Activated naive CD8-positive, alpha-beta T cell treated with anti-CD3 and anti-CD28 coated beads, Interleukin-2, amount 50 U/mL, for 24 hours (primary cell): Measurements from ENCODE around the gene NUPR1.
"Not testable (repeated sequence)": the region's sequence is repeated elsewhere in the genome, so short reads cannot be mapped to it uniquely, and the experiment has no call there.

Source experiments
- ATAC-seq: fragments of 150-1000 bp; cut with Tn5 transposase; one replicate; pipeline ENCODE4 v1.10.0; 2021
- DNase-seq: peaks from one replicate; pipeline ENCODE4 v3.0.0; 2021
- H3K27ac Mint-ChIP-seq: one replicate; pipeline ENCODE4 v1.8.0; 2021; ENCODE audit warnings: mild to moderate bottlenecking, mixed read lengths
- H3K27me3 Mint-ChIP-seq: one replicate; pipeline ENCODE4 v1.8.0; 2021; ENCODE audit warnings: mixed read lengths
- H3K36me3 Mint-ChIP-seq: one replicate; pipeline ENCODE4 v1.8.0; 2021; ENCODE audit warnings: low read depth, mixed read lengths
- H3K4me1 Mint-ChIP-seq: one replicate; pipeline ENCODE4 v1.8.0; 2021; ENCODE audit warnings: mixed read lengths
- H3K4me3 Mint-ChIP-seq: one replicate; pipeline ENCODE4 v1.8.0; 2021; ENCODE audit warnings: mild to moderate bottlenecking, moderate library complexity, mixed read lengths
- H3K9me3 Mint-ChIP-seq: one replicate; pipeline ENCODE4 v1.8.0; 2021; ENCODE audit warnings: mixed read lengths

NUPR1 gene

GRCh38 chr16:28501258-28502232, 37.2 kb downstream of the NUPR1 start:
- H3K4me1 Mint-ChIP-seq = peaks cover 16% of the 10 kb centered on the region
- no peaks in the 10 kb centered on the region for H3K27me3 Mint-ChIP-seq
- H3K9me3 Mint-ChIP-seq = no peaks in the 10 kb centered on the region
- H3K36me3 Mint-ChIP-seq = no peaks in the 10 kb centered on the region
- H3K4me3 Mint-ChIP-seq = no peak overlapping the region
- DNase-seq (no peak), ATAC-seq (no peak)
- no peak overlapping the region for H3K27ac Mint-ChIP-seq

DNA sequence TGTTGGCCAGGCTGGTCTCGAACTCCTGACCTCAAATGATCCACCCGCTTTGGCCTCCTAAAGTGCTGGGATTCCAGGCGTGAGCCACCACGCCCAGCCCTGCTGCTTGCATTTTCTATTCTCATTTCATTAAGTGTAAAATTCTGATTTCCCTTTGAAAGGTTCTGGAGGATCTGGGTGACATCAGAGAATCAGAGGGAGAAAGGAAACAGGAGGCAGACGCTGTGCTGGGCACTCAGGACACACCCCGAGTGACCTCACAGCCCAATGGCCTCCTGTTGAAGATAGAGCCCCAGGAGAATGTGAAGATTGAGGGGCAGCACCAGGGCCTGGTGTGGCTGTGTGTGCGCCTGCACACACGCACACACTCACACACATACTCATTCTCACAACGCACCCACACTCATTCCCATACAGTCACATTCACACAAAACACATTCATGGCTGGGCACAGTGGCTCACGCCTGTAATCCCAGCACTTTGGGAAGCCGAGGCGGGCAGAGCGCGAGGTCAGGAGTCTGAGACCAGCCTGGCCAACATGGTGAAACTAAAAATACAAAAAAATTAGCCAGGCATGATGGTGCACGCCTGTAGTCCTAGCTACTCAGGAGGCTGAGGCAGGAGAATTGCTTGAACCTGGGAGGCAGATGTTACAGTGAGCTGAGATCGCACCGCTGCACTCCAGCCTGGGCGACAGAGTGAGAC, 38.1 kb downstream of the NUPR1 start:
- not testable (repeated sequence) for H3K27ac Mint-ChIP-seq, DNase-seq, ATAC-seq, H3K4me3 Mint-ChIP-seq, H3K36me3 Mint-ChIP-seq, H3K27me3 Mint-ChIP-seq, H3K9me3 Mint-ChIP-seq
- H3K4me1 Mint-ChIP-seq = peaks cover 21% of the 10 kb centered on the region

DNA sequence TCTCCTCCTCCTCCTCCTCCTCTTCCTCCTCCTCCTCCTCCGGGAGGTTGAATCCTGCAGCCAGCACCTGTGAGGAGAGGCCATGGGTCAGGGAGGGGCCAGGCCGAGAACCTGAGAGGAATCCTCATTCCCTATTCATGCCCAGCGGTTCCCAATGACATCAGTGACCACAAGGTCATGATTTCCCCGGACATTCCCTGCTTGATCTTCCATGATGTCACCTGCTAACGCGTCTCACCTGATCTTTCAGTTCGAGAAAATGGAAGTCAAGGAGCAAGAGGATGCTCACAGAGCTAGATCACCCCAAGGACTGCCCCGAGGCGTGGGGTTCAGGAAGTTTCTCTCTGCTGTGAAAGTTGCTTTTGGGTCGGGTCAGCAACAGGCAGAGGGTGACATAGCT, 38.9 kb downstream of the NUPR1 start:
- no peak overlapping the region for H3K4me3 Mint-ChIP-seq
- H3K9me3 Mint-ChIP-seq = no peaks in the 10 kb centered on the region
- DNase-seq = no peak
- no peaks in the 10 kb centered on the region for H3K27me3 Mint-ChIP-seq
- no peak for ATAC-seq
- no peaks in the 10 kb centered on the region for H3K36me3 Mint-ChIP-seq
- peaks cover 29% of the 10 kb centered on the region for H3K4me1 Mint-ChIP-seq
- no peak overlapping the region for H3K27ac Mint-ChIP-seq

DNA sequence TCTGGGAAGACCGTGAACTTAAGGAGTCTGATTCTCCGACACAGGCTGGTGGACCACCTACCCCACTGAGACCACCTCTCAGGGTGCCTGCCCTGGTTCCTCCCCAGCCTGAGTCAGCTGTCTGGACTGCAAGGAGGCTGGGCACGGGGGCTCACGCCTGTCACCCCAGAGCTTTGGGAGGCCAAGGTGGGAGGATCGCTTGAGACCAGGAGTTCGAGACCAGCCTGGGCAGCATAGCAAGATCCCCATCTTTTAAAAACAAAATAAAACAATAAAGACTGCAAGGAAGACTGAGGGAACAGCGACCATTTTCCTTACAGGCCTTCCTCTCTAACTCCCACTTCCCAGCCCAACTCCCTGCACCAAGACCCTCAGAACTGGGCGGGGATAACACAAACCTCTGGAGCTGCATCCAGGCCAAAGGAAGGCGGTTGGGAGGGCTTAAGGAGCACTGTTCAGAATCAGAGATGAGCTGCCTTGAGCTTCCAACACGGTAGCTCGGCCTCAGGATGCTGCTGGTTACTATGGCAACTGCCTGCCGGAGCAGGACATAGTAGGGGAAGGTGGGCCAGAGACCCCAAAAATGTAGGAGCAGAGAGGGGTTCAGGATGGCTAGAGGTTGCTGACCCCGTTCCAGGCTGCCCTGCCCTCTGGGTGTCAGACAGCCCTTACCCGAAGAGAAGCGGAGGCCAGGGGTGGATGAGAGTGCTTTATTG, 40.0 kb downstream of the NUPR1 start:
- Mint-ChIP-seq H3K9me3 (no peaks in the 10 kb centered on the region), H3K4me1 (peaks cover 39% of the 10 kb centered on the region), H3K27ac (no peak overlapping the region), H3K36me3 (no peaks in the 10 kb centered on the region), H3K27me3 (no peaks in the 10 kb centered on the region), H3K4me3 (no peak overlapping the region)
- ATAC-seq = no peak
- DNase-seq = no peak

- DNase-seq (no peak), ATAC-seq (no peak)
- Mint-ChIP-seq H3K4me1 (peaks cover 47% of the 10 kb centered on the region), H3K4me3 (no peak overlapping the region), H3K36me3 (no peaks in the 10 kb centered on the region), H3K27ac (peak overlapping the region; percentile 56), H3K9me3 (no peaks in the 10 kb centered on the region), H3K27me3 (no peaks in the 10 kb centered on the region)
Observed at GRCh38 chr16:28497861-28498599, 40.7 kb downstream of the NUPR1 start.

DNA sequence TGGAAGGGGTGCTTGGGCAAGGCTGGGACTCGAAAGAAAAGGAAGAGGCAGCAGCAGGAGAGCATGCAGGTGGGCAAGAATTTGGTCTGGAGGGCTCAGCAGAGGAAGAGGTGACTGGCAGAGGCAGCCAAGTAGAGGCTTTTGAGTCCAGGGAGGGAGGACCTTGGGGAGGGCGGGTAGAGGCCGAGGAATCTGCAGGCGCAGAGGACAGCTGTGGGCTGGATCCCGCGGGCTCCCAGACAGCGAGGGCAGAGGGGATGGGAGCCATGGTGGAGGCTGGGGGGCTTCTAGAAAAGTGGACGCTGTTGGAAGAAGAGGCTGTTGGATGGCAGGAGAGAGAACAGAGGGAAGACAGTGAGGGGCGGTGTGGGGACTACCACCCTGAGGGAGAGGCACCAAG, 41.4 kb downstream of the NUPR1 start:
- peak overlapping the region; percentile 56 for H3K27ac Mint-ChIP-seq
- DNase-seq (no peak), ATAC-seq (no peak)
- H3K4me3 Mint-ChIP-seq = no peak overlapping the region
- H3K9me3 Mint-ChIP-seq = no peaks in the 10 kb centered on the region
- H3K27me3 Mint-ChIP-seq = no peaks in the 10 kb centered on the region
- peaks cover 50% of the 10 kb centered on the region for H3K4me1 Mint-ChIP-seq
- no peaks in the 10 kb centered on the region for H3K36me3 Mint-ChIP-seq

DNA sequence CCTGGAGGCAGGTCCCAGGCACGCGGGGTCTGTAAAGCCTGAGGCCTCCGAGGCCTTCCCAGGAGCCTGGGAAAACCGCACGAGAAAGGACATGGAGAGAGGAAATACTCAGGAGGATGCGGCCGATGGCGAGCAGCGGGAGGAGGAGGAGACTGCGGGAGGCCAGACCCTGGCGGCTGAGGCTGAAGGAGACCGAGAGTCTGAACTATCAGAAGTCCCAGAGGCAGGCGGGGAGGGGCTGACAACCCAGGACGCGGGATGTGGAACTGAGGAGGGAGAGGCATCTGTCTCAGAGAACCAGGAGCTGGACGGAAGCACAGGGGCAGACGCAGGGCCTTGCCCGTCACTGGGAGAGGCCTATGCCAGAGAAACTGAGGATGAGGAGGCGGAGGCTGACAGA, 41.9 kb downstream of the NUPR1 start:
- no peaks in the 10 kb centered on the region for H3K27me3 Mint-ChIP-seq
- peak overlapping the region; percentile 32 for H3K4me3 Mint-ChIP-seq
- H3K36me3 Mint-ChIP-seq = no peaks in the 10 kb centered on the region
- DNase-seq (no peak), ATAC-seq (no peak)
- no peaks in the 10 kb centered on the region for H3K9me3 Mint-ChIP-seq
- H3K4me1 Mint-ChIP-seq = peaks cover 55% of the 10 kb centered on the region
- peak overlapping the region; percentile 37 for H3K27ac Mint-ChIP-seq

DNA sequence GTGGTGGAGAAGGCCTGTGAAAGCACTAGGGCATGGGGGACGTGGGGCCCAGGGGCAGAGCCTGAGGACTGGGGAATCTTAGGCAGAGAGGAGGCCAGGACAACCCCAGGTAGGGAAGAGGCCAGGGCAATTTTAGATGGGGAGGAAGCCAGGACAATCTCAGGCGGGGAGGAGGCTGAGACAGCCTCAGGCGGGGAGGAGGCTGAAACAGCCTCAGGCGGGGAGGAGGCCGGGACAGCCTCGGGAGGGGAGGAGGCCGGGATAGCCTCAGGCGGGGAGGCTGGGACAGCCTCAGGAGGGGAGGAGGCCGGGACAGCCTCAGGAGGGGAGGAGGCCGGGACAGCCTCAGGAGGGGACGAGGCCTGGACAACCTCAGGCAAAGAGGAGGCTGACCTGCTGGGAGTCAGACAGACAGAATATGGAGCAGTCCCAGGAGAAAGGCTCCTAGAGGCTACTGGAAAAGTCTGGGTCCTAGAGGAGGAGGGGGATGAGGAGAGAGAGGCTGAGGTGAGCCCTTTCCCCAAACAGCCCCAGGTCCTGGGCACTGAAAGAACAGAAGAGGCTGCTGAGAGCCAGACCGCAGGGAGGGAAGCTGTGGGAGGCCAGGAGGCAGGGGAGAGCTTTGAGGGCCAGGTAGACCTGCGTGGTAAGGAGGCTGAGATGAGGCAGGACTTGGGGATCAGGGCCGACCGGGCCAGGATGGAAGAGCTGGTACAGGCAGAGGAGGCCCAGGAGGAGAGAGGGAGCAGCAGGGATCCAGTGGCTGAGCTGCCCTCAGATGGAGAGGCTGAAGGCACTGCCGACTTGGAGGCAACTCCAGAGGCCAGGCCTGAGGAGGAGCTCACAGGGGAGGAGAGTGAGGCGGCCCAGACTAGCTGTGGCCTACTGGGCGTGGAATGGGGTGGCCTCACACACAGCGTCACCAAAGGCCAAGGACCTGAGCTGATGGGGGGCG, 42.7 kb downstream of the NUPR1 start:
- Mint-ChIP-seq H3K36me3 (no peaks in the 10 kb centered on the region), H3K4me1 (peaks cover 59% of the 10 kb centered on the region), H3K4me3 (peak overlapping the region; percentile 90), H3K27ac (peak overlapping the region; percentile 99), H3K9me3 (no peaks in the 10 kb centered on the region), H3K27me3 (no peaks in the 10 kb centered on the region)
- DNase-seq (no peak), ATAC-seq (no peak)

DNA sequence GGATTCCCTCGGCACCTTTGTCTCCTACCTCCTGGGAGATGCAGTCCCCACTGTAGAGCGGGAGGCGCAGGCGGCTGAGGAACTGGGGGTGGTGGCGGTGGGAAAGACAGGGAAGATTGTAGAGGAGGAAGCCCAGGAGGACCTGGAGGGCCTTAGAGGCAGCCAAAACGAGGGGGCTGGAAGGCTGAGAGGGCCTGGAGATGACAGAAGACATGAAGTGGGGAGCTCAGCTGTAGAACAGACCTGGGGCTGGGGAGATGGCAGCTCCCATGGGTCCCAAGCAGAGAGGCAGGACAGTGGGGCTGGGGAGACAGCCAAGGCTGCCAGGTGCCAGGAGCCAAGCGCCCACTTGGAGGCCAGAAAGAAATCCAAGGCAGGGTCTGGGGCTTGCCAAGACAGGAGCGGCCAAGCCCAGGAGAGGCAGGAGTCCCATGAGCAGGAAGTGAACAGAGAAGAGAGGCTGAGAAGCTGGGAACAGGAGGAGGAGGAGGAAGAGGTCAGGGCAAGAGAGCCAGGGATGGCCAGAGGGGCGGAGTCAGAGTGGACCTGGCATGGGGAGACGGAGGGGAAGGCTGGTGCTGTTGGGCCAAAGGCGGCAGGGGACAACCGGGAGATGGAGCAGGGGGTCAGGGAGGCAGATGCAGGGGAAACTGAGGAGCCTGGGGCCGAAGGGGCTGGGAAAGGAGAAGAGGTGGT, 43.5 kb downstream of the NUPR1 start:
- ATAC-seq (no peak), DNase-seq (no peak)
- no peaks in the 10 kb centered on the region for H3K9me3 Mint-ChIP-seq
- no peaks in the 10 kb centered on the region for H3K27me3 Mint-ChIP-seq
- H3K36me3 Mint-ChIP-seq = no peaks in the 10 kb centered on the region
- peaks cover 59% of the 10 kb centered on the region for H3K4me1 Mint-ChIP-seq
- H3K4me3 Mint-ChIP-seq = peak overlapping the region; percentile 90
- H3K27ac Mint-ChIP-seq = peak overlapping the region; percentile 99

DNA sequence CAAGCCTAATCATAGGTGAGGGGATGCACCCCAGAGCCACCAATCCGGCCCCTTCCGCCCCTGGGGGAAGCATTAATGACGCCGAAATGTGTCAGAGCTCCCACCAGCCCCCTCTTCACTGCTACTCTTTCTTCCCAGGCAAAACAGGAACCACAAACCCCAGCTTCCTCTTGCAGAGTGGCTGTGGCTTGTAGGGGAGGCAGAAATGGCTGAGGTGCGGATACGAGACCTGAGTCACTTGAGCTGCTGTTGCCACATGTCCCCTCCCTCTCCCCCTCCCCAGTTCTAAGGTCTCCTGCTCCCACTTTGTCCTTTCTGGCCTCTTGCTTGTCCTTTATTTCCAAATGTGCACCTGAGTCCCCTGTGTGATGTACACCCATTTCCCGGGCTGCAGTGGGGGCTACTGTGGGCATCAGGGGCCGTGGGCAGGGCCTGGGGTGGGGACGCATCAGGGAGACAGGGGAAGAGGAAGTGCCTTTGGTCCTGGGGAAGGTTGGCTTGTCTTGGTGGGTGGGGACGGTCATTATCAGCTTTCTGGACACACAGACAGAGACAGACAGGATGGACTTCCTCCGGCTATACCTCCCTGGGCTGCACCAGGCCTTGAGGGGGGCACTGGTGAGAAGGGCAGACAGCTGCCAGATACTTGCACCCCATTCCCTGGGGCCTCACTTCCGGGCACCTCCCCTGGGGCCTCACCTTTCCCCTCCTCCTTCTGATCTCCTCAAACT, 44.5 kb downstream of the NUPR1 start, which contains the start of gene APOBR:
Gene APOBR (plus strand): TSS at position 523 of the 731 bp plus-strand sequence. CDS start 39 bp downstream, at position 562.
- DNase-seq = peak; percentile 86
- ATAC-seq = peak; percentile 87
- H3K9me3 Mint-ChIP-seq = no peaks in the 10 kb centered on the region
- peak within 1 kb of the TSS; percentile 99 for H3K27ac Mint-ChIP-seq
- H3K27me3 Mint-ChIP-seq = no peaks in the 10 kb centered on the region
- H3K4me1 Mint-ChIP-seq = peaks cover 60% of the 10 kb centered on the region
- H3K36me3 Mint-ChIP-seq = peaks cover 1% of the 10 kb centered on the region
- H3K4me3 Mint-ChIP-seq = peak within 1 kb of the TSS; percentile 90

- H3K27ac Mint-ChIP-seq = peak overlapping the region; percentile 99
- H3K36me3 Mint-ChIP-seq = peaks cover 11% of the 10 kb centered on the region
- H3K27me3 Mint-ChIP-seq = no peaks in the 10 kb centered on the region
- peak overlapping the region; percentile 90 for H3K4me3 Mint-ChIP-seq
- ATAC-seq (no peak), DNase-seq (no peak)
- H3K4me1 Mint-ChIP-seq = peaks cover 71% of the 10 kb centered on the region
- H3K9me3 Mint-ChIP-seq = no peaks in the 10 kb centered on the region
Observed at GRCh38 chr16:28492511-28492910, 46.3 kb downstream of the NUPR1 start.

DNA sequence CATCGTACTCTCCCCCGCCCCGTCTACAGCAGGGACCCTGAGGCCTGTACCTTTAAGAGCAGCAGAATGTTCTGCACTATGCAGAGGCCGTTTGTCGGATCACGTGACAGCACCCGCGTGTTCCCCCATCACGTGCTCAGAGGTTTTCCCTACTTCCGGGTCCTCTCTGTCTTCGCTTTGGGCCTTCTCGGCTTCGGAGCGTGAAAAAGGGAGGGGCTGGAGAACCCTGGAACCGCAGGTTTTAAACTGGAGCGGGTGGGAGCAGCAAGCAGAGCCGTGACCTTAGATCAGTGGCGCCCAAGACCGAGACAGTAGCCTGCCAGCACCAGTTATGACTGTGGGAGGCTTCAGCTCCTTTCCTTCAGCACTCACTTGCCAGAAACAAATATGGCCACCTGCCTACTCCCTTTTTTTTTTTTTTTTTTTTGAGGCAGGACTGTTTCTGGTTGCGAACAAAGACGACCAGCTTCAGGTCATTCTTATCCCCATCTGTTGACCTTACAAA, 46.8 kb downstream of the NUPR1 start, which contains the start of gene CLN3:
Gene CLN3 (minus strand): TSS at position 105 of the 505 bp plus-strand sequence. CDS start 315 bp downstream, outside the sequence.
- Mint-ChIP-seq H3K27me3 (no peaks in the 10 kb centered on the region), H3K27ac (peak within 1 kb of the TSS; percentile 99), H3K4me1 (peaks cover 73% of the 10 kb centered on the region), H3K4me3 (peak within 1 kb of the TSS; percentile 90), H3K9me3 (no peaks in the 10 kb centered on the region), H3K36me3 (peaks cover 14% of the 10 kb centered on the region)
- DNase-seq (peak; percentile 87), ATAC-seq (peak; percentile 69)
